ENCODE results near the gene FGG. TPM values are rescaled to one million over a fixed set of nuclear protein-coding genes. Genes with fewer than 3 reads are reported as not detected.

The FGG gene
- total RNA-seq, 1 experiment from 2014 or later = not detected

GRCh38 chr4:154577324-154577723 lies 35.1 kb downstream of the FGG start:
- Histone ChIP-seq H4K20me1 (ENCODE audit: insufficient read depth, low read depth, low read length) (no peaks in the 10 kb centered on the region), H3K27me3 (ENCODE audit: low read length) (no peaks in the 10 kb centered on the region; the same call in 1 of the 2 replicates), H2AFZ (ENCODE audit: low read length) (no peak overlapping the region), H3K4me2 (ENCODE audit: low read depth, low read length, poor library complexity, severe bottlenecking) (no peak overlapping the region), H3K4me1 (ENCODE audit: low read length) (no peaks in the 10 kb centered on the region), H3K4me3 (ENCODE audit: low read length) (no peak overlapping the region), H3K9ac (ENCODE audit: low read length) (no peak overlapping the region), H3K9me3 (ENCODE audit: low read length) (no peaks in the 10 kb centered on the region), H3K79me2 (ENCODE audit: low read length) (no peaks in the 10 kb centered on the region), H3K9me2 (replicated peaks; ENCODE audit: insufficient read depth, low read length) (no peaks in the 10 kb centered on the region), H3K27ac (ENCODE audit: low read length) (no peak overlapping the region), H3K36me3 (ENCODE audit: insufficient read depth, low read length) (no peaks in the 10 kb centered on the region)
- DNase-seq = no peak

- Histone ChIP-seq H3K9me3 (ENCODE audit: low read length) (no peaks in the 10 kb centered on the region), H4K20me1 (ENCODE audit: insufficient read depth, low read depth, low read length) (no peaks in the 10 kb centered on the region), H3K4me1 (ENCODE audit: low read length) (no peaks in the 10 kb centered on the region), H3K9me2 (replicated peaks; ENCODE audit: insufficient read depth, low read length) (no peaks in the 10 kb centered on the region), H3K4me2 (ENCODE audit: low read depth, low read length, poor library complexity, severe bottlenecking) (no peak overlapping the region), H3K27ac (ENCODE audit: low read length) (no peak overlapping the region), H3K4me3 (ENCODE audit: low read length) (no peak overlapping the region), H3K36me3 (ENCODE audit: insufficient read depth, low read length) (no peaks in the 10 kb centered on the region), H2AFZ (ENCODE audit: low read length) (no peak overlapping the region), H3K9ac (ENCODE audit: low read length) (no peak overlapping the region), H3K79me2 (ENCODE audit: low read length) (no peaks in the 10 kb centered on the region), H3K27me3 (ENCODE audit: low read length) (no peaks in the 10 kb centered on the region; the same call in 1 of the 2 replicates)
- DNase-seq = no peak
These were observed 38.1 kb downstream of the FGG start for GRCh38 chr4:154574311-154574710.

DNA sequence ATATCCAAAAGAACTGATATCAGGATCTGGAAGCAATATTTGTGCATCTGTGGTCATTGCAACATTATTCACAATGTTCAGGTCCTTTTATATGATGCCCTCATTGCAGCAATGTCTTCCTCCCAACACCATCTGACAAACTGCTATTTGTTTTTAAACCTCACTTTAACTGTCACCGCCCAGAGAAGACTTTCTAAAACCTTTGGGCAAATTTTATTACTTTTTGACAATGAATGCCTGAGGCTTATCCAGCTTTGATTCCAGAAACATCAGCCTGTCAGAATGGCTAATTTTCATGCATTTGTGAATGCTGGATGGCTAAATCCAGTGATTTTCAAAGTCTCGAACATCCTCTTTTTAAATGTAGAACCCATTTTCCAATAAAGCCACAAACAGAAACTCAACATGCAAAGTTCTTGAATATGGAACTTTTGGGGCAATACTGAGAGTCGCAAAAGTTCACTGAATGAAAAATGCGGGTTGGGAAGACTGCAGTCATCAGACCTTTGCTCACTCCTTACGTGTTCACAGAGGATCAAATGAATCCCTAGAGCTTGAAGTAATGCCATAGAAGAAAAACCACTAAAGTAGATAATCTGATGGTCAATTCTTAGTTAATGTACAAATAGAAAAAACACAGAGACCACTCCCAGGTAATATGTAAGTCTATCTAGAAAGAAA lies 39.1 kb downstream of the FGG start:
- H3K4me2 ChIP-seq (ENCODE audit: low read depth, low read length, poor library complexity, severe bottlenecking) = no peak overlapping the region
- no peaks in the 10 kb centered on the region for H3K4me1 ChIP-seq (ENCODE audit: low read length)
- H3K9me3 ChIP-seq (ENCODE audit: low read length) = no peaks in the 10 kb centered on the region
- H3K27me3 ChIP-seq (ENCODE audit: low read length) = no peaks in the 10 kb centered on the region; the same call in 1 of the 2 replicates
- no peak overlapping the region for H3K27ac ChIP-seq (ENCODE audit: low read length)
- no peaks in the 10 kb centered on the region for H3K36me3 ChIP-seq (ENCODE audit: insufficient read depth, low read length)
- H3K9me2 ChIP-seq (replicated peaks; ENCODE audit: insufficient read depth, low read length) = no peaks in the 10 kb centered on the region
- H3K9ac ChIP-seq (ENCODE audit: low read length) = no peak overlapping the region
- DNase-seq = no peak
- H3K4me3 ChIP-seq (ENCODE audit: low read length) = no peak overlapping the region
- H3K79me2 ChIP-seq (ENCODE audit: low read length) = no peaks in the 10 kb centered on the region
- H4K20me1 ChIP-seq (ENCODE audit: insufficient read depth, low read depth, low read length) = no peaks in the 10 kb centered on the region
- no peak overlapping the region for H2AFZ ChIP-seq (ENCODE audit: low read length)

GRCh38 chr4:154569584-154569983 lies 42.9 kb downstream of the FGG start:
- Histone ChIP-seq H3K9ac (ENCODE audit: low read length) (no peak overlapping the region), H3K4me3 (ENCODE audit: low read length) (no peak overlapping the region), H3K4me2 (ENCODE audit: low read depth, low read length, poor library complexity, severe bottlenecking) (no peak overlapping the region), H3K79me2 (ENCODE audit: low read length) (no peaks in the 10 kb centered on the region), H3K9me2 (replicated peaks; ENCODE audit: insufficient read depth, low read length) (no peaks in the 10 kb centered on the region), H4K20me1 (ENCODE audit: insufficient read depth, low read depth, low read length) (no peaks in the 10 kb centered on the region), H2AFZ (ENCODE audit: low read length) (no peak overlapping the region), H3K4me1 (ENCODE audit: low read length) (no peaks in the 10 kb centered on the region), H3K9me3 (ENCODE audit: low read length) (no peaks in the 10 kb centered on the region), H3K27me3 (ENCODE audit: low read length) (no peaks in the 10 kb centered on the region), H3K27ac (ENCODE audit: low read length) (no peak overlapping the region), H3K36me3 (ENCODE audit: insufficient read depth, low read length) (no peaks in the 10 kb centered on the region)
- no peak for DNase-seq

GRCh38 chr4:154569028-154569427 lies 43.4 kb downstream of the FGG start:
- H2AFZ ChIP-seq (ENCODE audit: low read length) = no peak overlapping the region
- no peaks in the 10 kb centered on the region for H3K9me3 ChIP-seq (ENCODE audit: low read length)
- no peaks in the 10 kb centered on the region for H3K27me3 ChIP-seq (ENCODE audit: low read length)
- no peak for DNase-seq
- no peaks in the 10 kb centered on the region for H3K36me3 ChIP-seq (ENCODE audit: insufficient read depth, low read length)
- H3K9me2 ChIP-seq (replicated peaks; ENCODE audit: insufficient read depth, low read length) = no peaks in the 10 kb centered on the region
- no peaks in the 10 kb centered on the region for H3K4me1 ChIP-seq (ENCODE audit: low read length)
- H3K4me3 ChIP-seq (ENCODE audit: low read length) = no peak overlapping the region
- H3K4me2 ChIP-seq (ENCODE audit: low read depth, low read length, poor library complexity, severe bottlenecking) = no peak overlapping the region
- no peak overlapping the region for H3K27ac ChIP-seq (ENCODE audit: low read length)
- H4K20me1 ChIP-seq (ENCODE audit: insufficient read depth, low read depth, low read length) = no peaks in the 10 kb centered on the region
- no peaks in the 10 kb centered on the region for H3K79me2 ChIP-seq (ENCODE audit: low read length)
- H3K9ac ChIP-seq (ENCODE audit: low read length) = no peak overlapping the region

GRCh38 chr4:154566639-154567204 lies 45.7 kb downstream of the FGG start:
- no peak overlapping the region for H2AFZ ChIP-seq (ENCODE audit: low read length)
- DNase-seq = no peak

DNA sequence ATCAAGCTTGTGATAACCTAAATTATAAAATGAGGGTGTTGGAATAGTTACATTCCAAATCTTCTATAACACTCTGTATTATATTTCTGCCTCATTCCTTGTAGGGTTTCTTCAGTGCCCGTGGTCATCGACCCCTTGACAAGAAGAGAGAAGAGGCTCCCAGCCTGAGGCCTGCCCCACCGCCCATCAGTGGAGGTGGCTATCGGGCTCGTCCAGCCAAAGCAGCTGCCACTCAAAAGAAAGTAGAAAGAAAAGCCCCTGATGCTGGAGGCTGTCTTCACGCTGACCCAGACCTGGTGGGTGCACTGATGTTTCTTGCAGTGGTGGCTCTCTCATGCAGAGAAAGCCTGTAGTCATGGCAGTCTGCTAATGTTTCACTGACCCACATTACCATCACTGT lies 46.8 kb downstream of the FGG start:
- Histone ChIP-seq H3K4me2 (ENCODE audit: low read depth, low read length, poor library complexity, severe bottlenecking) (no peak overlapping the region), H3K9me2 (replicated peaks; ENCODE audit: insufficient read depth, low read length) (no peaks in the 10 kb centered on the region)
- no peak for DNase-seq

More at GRCh38 chr4:154566639-154567204, 45.7 kb downstream of the FGG start:
- H3K4me3 ChIP-seq (ENCODE audit: low read length) = no peak overlapping the region
- H4K20me1 ChIP-seq (ENCODE audit: insufficient read depth, low read depth, low read length) = no peaks in the 10 kb centered on the region
- no peaks in the 10 kb centered on the region for H3K79me2 ChIP-seq (ENCODE audit: low read length)
- H3K27ac ChIP-seq (ENCODE audit: low read length) = no peak overlapping the region
- no peaks in the 10 kb centered on the region for H3K4me1 ChIP-seq (ENCODE audit: low read length)
- no peak overlapping the region for H3K4me2 ChIP-seq (ENCODE audit: low read depth, low read length, poor library complexity, severe bottlenecking)
- H3K27me3 ChIP-seq (ENCODE audit: low read length) = no peaks in the 10 kb centered on the region
- no peak overlapping the region for H3K9ac ChIP-seq (ENCODE audit: low read length)
- H3K9me3 ChIP-seq (ENCODE audit: low read length) = no peaks in the 10 kb centered on the region
- no peaks in the 10 kb centered on the region for H3K36me3 ChIP-seq (ENCODE audit: insufficient read depth, low read length)
- no peaks in the 10 kb centered on the region for H3K9me2 ChIP-seq (replicated peaks; ENCODE audit: insufficient read depth, low read length)

GRCh38 chr4:154564311-154564710 lies 48.1 kb downstream of the FGG start:
- Histone ChIP-seq H3K9me2 (replicated peaks; ENCODE audit: insufficient read depth, low read length) (no peaks in the 10 kb centered on the region), H3K36me3 (ENCODE audit: insufficient read depth, low read length) (no peaks in the 10 kb centered on the region), H3K4me1 (ENCODE audit: low read length) (no peaks in the 10 kb centered on the region), H3K27me3 (ENCODE audit: low read length) (no peaks in the 10 kb centered on the region), H3K4me2 (ENCODE audit: low read depth, low read length, poor library complexity, severe bottlenecking) (no peak overlapping the region), H2AFZ (ENCODE audit: low read length) (no peak overlapping the region), H3K27ac (ENCODE audit: low read length) (no peak overlapping the region), H3K79me2 (ENCODE audit: low read length) (no peaks in the 10 kb centered on the region), H3K4me3 (ENCODE audit: low read length) (no peak overlapping the region), H4K20me1 (ENCODE audit: insufficient read depth, low read depth, low read length) (no peaks in the 10 kb centered on the region), H3K9me3 (ENCODE audit: low read length) (no peaks in the 10 kb centered on the region), H3K9ac (ENCODE audit: low read length) (no peak overlapping the region)
- DNase-seq = no peak

More for the DNA sequence above, 46.8 kb downstream of the FGG start:
- H3K4me1 ChIP-seq (ENCODE audit: low read length) = no peaks in the 10 kb centered on the region
- H3K27me3 ChIP-seq (ENCODE audit: low read length) = no peaks in the 10 kb centered on the region
- no peak overlapping the region for H3K4me3 ChIP-seq (ENCODE audit: low read length)
- H2AFZ ChIP-seq (ENCODE audit: low read length) = no peak overlapping the region
- no peaks in the 10 kb centered on the region for H3K79me2 ChIP-seq (ENCODE audit: low read length)
- H3K9ac ChIP-seq (ENCODE audit: low read length) = no peak overlapping the region
- H3K36me3 ChIP-seq (ENCODE audit: insufficient read depth, low read length) = no peaks in the 10 kb centered on the region
- no peaks in the 10 kb centered on the region for H3K9me3 ChIP-seq (ENCODE audit: low read length)
- no peaks in the 10 kb centered on the region for H4K20me1 ChIP-seq (ENCODE audit: insufficient read depth, low read depth, low read length)
- no peak overlapping the region for H3K27ac ChIP-seq (ENCODE audit: low read length)
